ENCODE data around the gene DMKN. TPM values are rescaled to one million over a fixed set of nuclear protein-coding genes. Genes with fewer than 3 reads are reported as not detected.

Gene DMKN
- total and polyA plus RNA-seq, 2 of the 8 experiments (the other 6 are each of a cell fraction or from before 2014, with no cell fraction given): 290 to 330 TPM

GRCh38 chr19:35486268-35486708 is 27.2 kb downstream of the DMKN start:
- Histone ChIP-seq H4K5ac (ENCODE audit: insufficient read length, low read depth, low read length) (no peak overlapping the region), H2BK5ac (ENCODE audit: low read depth, low read length) (no peak overlapping the region), H3K23ac (ENCODE audit: insufficient read length) (no peak overlapping the region), H2BK20ac (ENCODE audit: low read length) (no peak overlapping the region), H3K14ac (ENCODE audit: insufficient read length) (no peak overlapping the region), H3K9me3 (ENCODE audit: insufficient read depth in 2 of 2, low read depth in 1 of 2, low read length in 1 of 2) (no peaks in the 10 kb centered on the region), H3K9ac (replicated peaks in 1 of 4; ENCODE audit: extremely low read depth in 1 of 4, low read depth in 3 of 4, low read length in 3 of 4) (no peak overlapping the region), H2AK5ac (ENCODE audit: low read depth, low read length) (no peak overlapping the region), H3K79me2 (ENCODE audit: control insufficient read depth in 1 of 2, insufficient read depth in 2 of 2, low read length in 2 of 2) (no peaks in the 10 kb centered on the region), H4K91ac (replicated peaks; ENCODE audit: insufficient read length, low read length) (no peak overlapping the region), H2BK120ac (replicated peaks; ENCODE audit: low read depth, low read length) (no peak overlapping the region), H3K79me1 (ENCODE audit: low read depth, low read length) (no peaks in the 10 kb centered on the region; the same call in 1 of the 2 replicates), H3K4me1 (replicated peaks in 1 of 4; ENCODE audit: control insufficient read depth in 3 of 4, insufficient read depth in 4 of 4, low read length in 3 of 4) (no peaks in the 10 kb centered on the region), H3K23me2 (ENCODE audit: low read depth, low read length) (no peaks in the 10 kb centered on the region; the same call in 1 of the 2 replicates), H3K4ac (replicated peaks; ENCODE audit: insufficient read length, low read depth, low read length) (no peak overlapping the region), H3K36me3 (ENCODE audit: control insufficient read depth in 2 of 4, insufficient read depth in 4 of 4, low read length in 3 of 4) (no peaks in the 10 kb centered on the region), H3K27me3 (replicated peaks in 1 of 4; ENCODE audit: control insufficient read depth in 3 of 4, extremely low read depth in 1 of 4, insufficient read depth in 3 of 4, low read length in 3 of 4) (no peaks in the 10 kb centered on the region; a peak in 1 of 7 replicates), H3K56ac (replicated peaks; ENCODE audit: insufficient read length, low read depth, low read length) (no peak overlapping the region), H2AFZ (ENCODE audit: low read length) (no peak overlapping the region), H4K20me1 (replicated peaks in 1 of 2; ENCODE audit: control insufficient read depth in 1 of 2, insufficient read depth in 2 of 2, low read length in 2 of 2) (no peaks in the 10 kb centered on the region), H3K27ac (ENCODE audit: low read depth, low read length) (no peak overlapping the region), H3K4me3 (ENCODE audit: extremely low read depth in 1 of 4, insufficient read depth in 2 of 4, low read depth in 3 of 4, low read length in 4 of 4) (no peak overlapping the region), H3K4me2 (ENCODE audit: insufficient read depth in 1 of 2, low read depth in 2 of 2, low read length in 2 of 2) (no peak overlapping the region), H3K18ac (ENCODE audit: extremely low read depth, low read length) (no peak overlapping the region), H2BK15ac (ENCODE audit: low read length) (no peak overlapping the region), H2BK12ac (ENCODE audit: low read depth, low read length) (no peak overlapping the region), H4K8ac (ENCODE audit: extremely low read depth, insufficient read depth, low read length) (no peak overlapping the region)
- no peak for TF ChIP-seq JUN (IDR thresholded peaks at IDR 0.05; ENCODE audit: low read depth, low read length)
- no peak for TF ChIP-seq CHD2 (IDR thresholded peaks at IDR 0.05; ENCODE audit: low read length)
- WGBS, 2 experiments (ENCODE audit: extremely low coverage in 1 of 2, insufficient coverage in 1 of 2, insufficient read length in 1 of 2, insufficient replicate concordance in 2 of 2, low coverage in 1 of 2, low lambda C conversion rate in 2 of 2, missing lambda C conversion rate in 1 of 2): 88% methylated on average over 3 of the region's 3 CpGs; no CpG with 5 or more reads in 1 of the 2 experiments
- FAIRE-seq (no peak), DNase-seq (ENCODE audit: low read depth in 1 of 2, low spot score in 2 of 2) (no peak)
- POLR2A ChIA-PET (ENCODE audit: partially characterized antibody): interaction anchor here (1.5 to 4.3 kb wide), 4 partner anchors 9 to 24 kb away, joined by 6 to 27 read pairs (median 7); no protein-coding TSS in a partner anchor
- CTCF ChIA-PET (ENCODE audit: partially characterized antibody): interaction anchor here (0.6 to 3.7 kb wide), 13 partner anchors 9 to 167 kb away, joined by 3 to 24 read pairs (median 6); partner anchors contain the start of gene FFAR3

Measured in H1 (cell line).